ENCODE measurements around the gene SLC38A10. TPM values are rescaled to one million over a fixed set of nuclear protein-coding genes. Genes with fewer than 3 reads are reported as not detected.

Gene SLC38A10
- total and polyA plus RNA-seq, 2 of the 13 experiments (the other 11 are each of a cell fraction or from before 2014, with no cell fraction given) = 23.4 to 55.8 TPM

GRCh38 chr17:81222906-81223761 lies 72.0 kb downstream of the SLC38A10 start, which contains the start of gene CEP131 (continued):
- TF ChIP-seq KDM4B (CRISPR knock-in tag; IDR thresholded peaks at IDR 0.05) = peak; percentile 31; the same call in 1 of the 2 replicates
- no peak for TF ChIP-seq SKIL (CRISPR knock-in tag; IDR thresholded peaks at IDR 0.05; ENCODE audit: borderline replicate concordance)
- TF ChIP-seq MAZ (IDR thresholded peaks at IDR 0.05; ENCODE audit: borderline replicate concordance, low read depth, low read length) = no peak; the same call in 1 of the 2 replicates
- peak; percentile 16 for TF ChIP-seq MAZ (CRISPR knock-in tag; IDR thresholded peaks at IDR 0.05; ENCODE audit: low read depth)
- TF ChIP-seq STAG1 (CRISPR knock-in tag; IDR thresholded peaks at IDR 0.05) = no peak
- TF ChIP-seq HES4 (CRISPR knock-in tag; IDR thresholded peaks at IDR 0.05; ENCODE audit: borderline replicate concordance) = peak; percentile 83; the same call in 1 of the 2 replicates
- TF ChIP-seq RCOR2 (CRISPR knock-in tag; IDR thresholded peaks at IDR 0.05) = no peak
- no peak for TF ChIP-seq ZBTB14 (CRISPR knock-in tag; IDR thresholded peaks at IDR 0.05)
- TF ChIP-seq ZNF781 (CRISPR knock-in tag; IDR thresholded peaks at IDR 0.05; ENCODE audit: borderline replicate concordance, not compliant biosample characterization) = peak; percentile 87
- peak; percentile 39; the same call in 1 of the 2 replicates for TF ChIP-seq NCOA2 (CRISPR knock-in tag; IDR thresholded peaks at IDR 0.05)
- TF ChIP-seq KDM5A (IDR thresholded peaks at IDR 0.05; ENCODE audit: borderline replicate concordance, low read length) = no peak
- no peak for TF ChIP-seq CCAR2 (optimal IDR thresholded peaks at IDR 0.05; ENCODE audit: low read depth, low read length)
- TF ChIP-seq ZNF160 (CRISPR knock-in tag; IDR thresholded peaks at IDR 0.05) = peak; percentile 65; the same call in 1 of the 2 replicates
- TF ChIP-seq SAFB2 (CRISPR knock-in tag; IDR thresholded peaks at IDR 0.05; ENCODE audit: borderline replicate concordance, low read depth) = no peak
- 0 out of 2 replicates have a peak, but pooled peaks have one; percentile 9 for TF ChIP-seq ZBTB2 (CRISPR knock-in tag; IDR thresholded peaks at IDR 0.05; ENCODE audit: low read depth)
- TF ChIP-seq ZNF274 (CRISPR knock-in tag; IDR thresholded peaks at IDR 0.05) = peak; percentile 80; the same call in 1 of the 2 replicates
- TF ChIP-seq GABPB1 (CRISPR knock-in tag; IDR thresholded peaks at IDR 0.05) = peak; percentile 87
- 0 out of 2 replicates have a peak, but pooled peaks have one; percentile 14 for TF ChIP-seq DZIP1 (CRISPR knock-in tag; IDR thresholded peaks at IDR 0.05)
- TF ChIP-seq PBX3 (CRISPR knock-in tag; IDR thresholded peaks at IDR 0.05; ENCODE audit: borderline replicate concordance) = peak; percentile 95; the same call in 1 of the 2 replicates

Measured in HepG2 (cell line).